GM13976 (cell line): ENCODE data around the gene OTP.
A peak's percentile ranks its signal among the peaks of the same experiment; 100 is the strongest.

ENCODE experiments used
- DNase-seq: peaks from one replicate; pipeline ENCODE4 v3.0.0; 2012; ENCODE audit warnings: low spot score
- CTCF ChIP-seq: IDR thresholded peaks from 2 replicates; pipeline ENCODE4 v1.5.1; 2012; ENCODE audit warnings: borderline replicate concordance, mild to moderate bottlenecking; ENCODE audit not compliant: insufficient read depth; ENCODE audit errors: extremely low read depth, missing control alignments, control extremely low read depth
- in situ Hi-C: fragments of 300-500 bp; cut with MboI; formaldehyde crosslinking; loops from one replicate; pipeline ENCODE4 v1.12.0; 2022; ENCODE audit warnings: low sequenced_read_pairs, mixed read lengths, inconsistent platforms; ENCODE audit not compliant: unreplicated experiment

OTP gene

GRCh38 chr5:77644371-77645157 lies 6.1 kb upstream of the OTP start:
- in situ Hi-C loops = loop anchor here (10.0 kb wide), 1 partner anchor 330 kb away; no protein-coding TSS in a partner anchor
- peak; percentile 41 for DNase-seq
- TF ChIP-seq CTCF = no peak

GRCh38 chr5:77643654-77644370 lies 5.3 kb upstream of the OTP start:
- DNase-seq = peak; percentile 44
- in situ Hi-C loops = loop anchor here (10.0 kb wide), 1 partner anchor 331 kb away; no protein-coding TSS in a partner anchor
- no peak for TF ChIP-seq CTCF

- TF ChIP-seq CTCF = no peak
- peak; percentile 30 for DNase-seq
- in situ Hi-C loops = loop anchor here (10.0 kb wide), 1 partner anchor 332 kb away; no protein-coding TSS in a partner anchor
Observed at GRCh38 chr5:77642738-77643653, 4.5 kb upstream of the OTP start.

DNA sequence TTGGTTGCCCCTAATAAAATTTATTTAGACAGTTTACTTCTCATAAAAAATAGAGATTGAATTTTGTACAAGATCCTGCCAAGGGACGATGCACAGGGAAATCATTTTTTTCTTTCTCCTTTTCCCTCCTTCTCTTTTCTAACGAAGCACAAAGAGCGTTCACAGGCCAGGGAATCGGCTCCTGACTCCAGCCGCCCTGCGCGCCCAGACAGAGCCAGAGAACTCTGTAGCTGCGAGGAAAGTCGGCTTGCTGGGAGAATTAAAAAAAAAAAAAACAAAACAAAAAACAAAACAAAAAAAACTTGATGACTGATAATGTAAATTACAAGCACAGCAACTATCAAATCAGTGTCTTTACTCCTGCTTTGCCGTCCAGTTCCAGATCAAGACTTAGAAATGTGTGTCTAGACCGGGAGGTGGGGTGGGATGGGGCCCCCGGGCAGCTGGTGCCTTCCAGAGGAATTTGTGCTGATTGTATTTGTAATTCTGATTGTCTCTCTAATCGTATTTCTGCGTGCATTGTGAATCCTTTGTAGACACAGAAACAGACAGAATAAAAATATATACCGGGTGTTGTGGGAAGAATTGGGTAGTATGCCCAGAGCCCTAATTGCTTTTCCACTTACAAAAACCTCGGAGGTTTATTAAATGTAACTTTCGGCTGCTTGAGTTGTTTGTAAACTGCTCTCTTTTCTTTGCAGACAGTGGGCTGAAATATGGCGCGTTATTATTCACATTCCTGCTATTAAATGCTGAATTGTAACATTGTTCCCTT lies 3.6 kb upstream of the OTP start:
- TF ChIP-seq CTCF = no peak
- in situ Hi-C loops = loop anchor here (10.0 kb wide), 1 partner anchor 333 kb away; no protein-coding TSS in a partner anchor
- no peak for DNase-seq

DNA sequence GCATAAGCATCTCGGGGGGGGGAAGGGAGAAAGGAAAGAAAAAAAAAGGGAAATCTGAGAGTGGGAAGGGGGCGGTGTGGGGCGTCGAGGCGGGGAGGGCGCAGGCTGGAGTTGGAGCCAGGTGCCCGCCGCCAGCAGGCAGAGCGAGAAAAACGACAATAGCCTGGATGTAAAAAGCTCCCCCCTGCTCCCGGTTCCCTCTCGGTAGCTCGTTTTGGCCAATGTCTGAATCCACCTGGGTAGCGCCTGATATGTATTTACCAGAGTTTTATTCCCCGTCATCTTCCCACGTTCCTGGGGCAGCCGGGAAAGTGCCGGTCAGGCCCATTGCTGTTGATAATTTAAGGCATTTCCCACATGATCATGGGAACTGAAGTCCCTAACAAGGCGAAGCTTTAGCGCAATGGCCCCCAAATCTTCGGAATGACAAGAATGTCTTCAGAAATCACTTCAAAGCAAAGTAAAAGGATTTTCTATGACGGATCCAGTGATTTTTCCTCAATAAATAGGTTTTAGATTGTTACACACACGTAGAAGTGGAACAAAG lies 3.0 kb upstream of the OTP start:
- no peak for TF ChIP-seq CTCF
- DNase-seq = no peak
- in situ Hi-C loops = loop anchor here (10.0 kb wide), 1 partner anchor 333 kb away; no protein-coding TSS in a partner anchor
